Measurements from ENCODE around the gene NPL.

- TF ChIP-seq CTCF (IDR thresholded peaks at IDR 0.05; ENCODE audit: extremely low read depth in 1 of 2, insufficient read depth in 1 of 2, low read depth in 1 of 2, low read length in 2 of 2) = no peak
- TF ChIP-seq EZH2 (IDR thresholded peaks at IDR 0.05; ENCODE audit: borderline replicate concordance, low read depth, low read length, severe bottlenecking) = no peak
Measured at GRCh38 chr1:182861994-182862393, 72.4 kb downstream of the NPL start.
